RWPE1 (cell line): ENCODE measurements around the gene CLEC11A.

ENCODE experiments used
- CTCF ChIA-PET: fragments of 350-600 bp; sonication (Branson Sonifier 250); formaldehyde crosslinking; extraction: SDS; loops from one replicate; lab custom pipeline; 2021; lab: Yijun Ruan, JAX
- POLR2A ChIA-PET: fragments of 400-600 bp; formaldehyde crosslinking; extraction: SDS; loops from one replicate; lab custom pipeline; 2020; ENCODE audit warnings: antibody characterized with exemption; ENCODE audit not compliant: low non-redundant PET; lab: Yijun Ruan, JAX
- DNase-seq: peaks from one replicate; pipeline ENCODE4 v3.0.0; 2012; ENCODE audit warnings: low spot score
- H3K27ac ChIP-seq: fragments of 450-650 bp; 2 replicates; pipeline ENCODE4 v1.5.1; 2017
- TF ChIP-seq, protein P1 (sequence below): fragments of 450-650 bp; conservative IDR thresholded peaks from 2 replicates; pipeline ENCODE4 v1.5.1; 2017; ENCODE audit warnings: low read depth, mild to moderate bottlenecking

The CLEC11A gene

DNA sequence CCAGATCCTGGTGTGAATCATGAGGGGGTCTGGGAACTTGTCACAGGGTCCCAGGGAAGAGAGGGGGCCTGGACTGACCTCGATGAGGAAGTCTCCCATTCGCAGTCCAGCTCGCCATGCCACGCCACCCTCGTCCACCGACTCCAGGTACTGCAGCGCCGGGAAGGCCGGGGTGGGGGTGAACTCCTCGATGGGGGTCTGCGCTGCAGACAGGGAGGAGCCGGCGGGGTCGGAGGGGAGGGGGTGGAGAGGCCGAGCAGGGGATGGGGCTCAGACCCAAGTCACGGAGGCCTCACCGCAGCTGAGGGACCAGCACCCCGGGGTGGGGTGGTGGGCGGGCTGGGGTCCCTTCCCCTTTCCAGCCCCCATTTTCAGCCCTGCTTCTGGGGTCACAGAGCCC lies 34.4 kb upstream of the CLEC11A start:
- POLR2A ChIA-PET: no interaction called here
- CTCF ChIA-PET: interaction anchor here (0.6 kb wide), 2 partner anchors 19 to 152 kb away, joined by 3 to 4 read pairs; no protein-coding TSS in a partner anchor
- H3K27ac ChIP-seq: no peak overlapping the region
- DNase-seq: no peak
- TF ChIP-seq, protein P1, sequence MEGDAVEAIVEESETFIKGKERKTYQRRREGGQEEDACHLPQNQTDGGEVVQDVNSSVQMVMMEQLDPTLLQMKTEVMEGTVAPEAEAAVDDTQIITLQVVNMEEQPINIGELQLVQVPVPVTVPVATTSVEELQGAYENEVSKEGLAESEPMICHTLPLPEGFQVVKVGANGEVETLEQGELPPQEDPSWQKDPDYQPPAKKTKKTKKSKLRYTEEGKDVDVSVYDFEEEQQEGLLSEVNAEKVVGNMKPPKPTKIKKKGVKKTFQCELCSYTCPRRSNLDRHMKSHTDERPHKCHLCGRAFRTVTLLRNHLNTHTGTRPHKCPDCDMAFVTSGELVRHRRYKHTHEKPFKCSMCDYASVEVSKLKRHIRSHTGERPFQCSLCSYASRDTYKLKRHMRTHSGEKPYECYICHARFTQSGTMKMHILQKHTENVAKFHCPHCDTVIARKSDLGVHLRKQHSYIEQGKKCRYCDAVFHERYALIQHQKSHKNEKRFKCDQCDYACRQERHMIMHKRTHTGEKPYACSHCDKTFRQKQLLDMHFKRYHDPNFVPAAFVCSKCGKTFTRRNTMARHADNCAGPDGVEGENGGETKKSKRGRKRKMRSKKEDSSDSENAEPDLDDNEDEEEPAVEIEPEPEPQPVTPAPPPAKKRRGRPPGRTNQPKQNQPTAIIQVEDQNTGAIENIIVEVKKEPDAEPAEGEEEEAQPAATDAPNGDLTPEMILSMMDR: no peak

DNA sequence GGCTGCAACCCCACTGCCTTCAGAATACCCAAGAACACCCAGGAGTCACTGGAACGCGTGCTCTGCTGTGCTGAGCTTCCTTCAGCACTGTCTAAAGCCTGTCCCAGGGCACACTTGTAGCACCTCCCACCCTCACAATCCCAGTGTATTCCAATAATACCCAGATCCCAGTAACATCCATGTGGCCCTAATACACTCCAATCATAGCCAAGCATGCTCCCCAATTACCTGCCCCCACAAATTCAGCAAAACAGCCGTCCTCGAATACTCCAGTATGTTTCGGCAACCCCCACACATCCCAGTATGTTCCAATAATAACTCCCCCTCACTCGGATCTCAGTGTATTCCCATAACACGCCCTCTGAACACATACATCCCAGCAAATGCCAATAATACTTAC lies 32.7 kb upstream of the CLEC11A start:
- CTCF ChIA-PET: no interaction called here
- TF ChIP-seq, protein P1: no peak
- DNase-seq: no peak
- H3K27ac ChIP-seq: no peak overlapping the region
- POLR2A ChIA-PET: no interaction called here

DNA sequence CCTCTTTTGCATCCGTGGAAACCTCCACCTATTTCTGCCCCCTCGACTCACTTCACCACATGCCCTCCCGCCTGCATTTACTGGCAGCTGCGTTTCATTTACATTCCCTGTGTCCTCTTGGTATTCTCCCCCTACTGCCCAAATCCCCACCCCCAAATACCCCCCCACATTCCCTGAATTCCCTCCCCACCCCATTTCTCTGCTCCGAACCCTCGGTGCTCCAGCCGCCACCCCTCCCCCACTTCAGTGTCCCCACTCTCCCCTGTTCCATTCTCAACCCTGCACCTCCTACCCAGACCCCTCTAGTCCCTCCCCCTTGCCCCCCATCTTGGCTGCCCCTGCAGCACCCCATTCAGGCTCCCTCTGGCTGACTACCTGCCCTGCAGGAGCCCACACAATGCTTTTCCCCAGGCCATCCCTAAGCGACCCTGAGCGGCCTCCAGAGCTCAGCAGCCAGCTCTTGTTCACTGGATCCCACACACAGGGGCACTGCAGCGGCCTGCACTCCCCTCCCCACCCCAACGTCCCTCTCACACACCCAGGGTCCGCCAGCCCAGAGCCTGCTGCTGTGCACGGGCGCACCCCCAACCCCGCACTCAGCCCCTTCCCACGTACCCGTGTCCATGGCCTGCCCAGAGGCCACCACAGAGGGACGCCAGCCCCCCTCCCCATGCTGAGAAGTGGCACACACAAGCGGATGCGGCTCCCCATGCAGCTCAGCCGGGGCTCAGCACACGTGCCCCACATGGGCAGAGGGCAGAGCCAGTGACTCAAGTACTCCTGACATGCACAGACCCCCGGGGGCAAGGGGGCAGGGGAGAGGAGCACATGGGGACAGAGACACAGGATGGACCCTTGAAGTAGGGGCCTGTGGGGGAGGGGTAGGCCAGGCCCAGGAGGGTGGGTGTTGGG lies 29.8 kb upstream of the CLEC11A start:
- TF ChIP-seq, protein P1: no peak
- ChIA-PET CTCF (interaction anchor here (0.6 kb wide), 1 partner anchor 30 kb away, joined by 4 read pairs; no protein-coding TSS in a partner anchor), POLR2A (no interaction called here)
- H3K27ac ChIP-seq: no peak overlapping the region
- no peak for DNase-seq

DNA sequence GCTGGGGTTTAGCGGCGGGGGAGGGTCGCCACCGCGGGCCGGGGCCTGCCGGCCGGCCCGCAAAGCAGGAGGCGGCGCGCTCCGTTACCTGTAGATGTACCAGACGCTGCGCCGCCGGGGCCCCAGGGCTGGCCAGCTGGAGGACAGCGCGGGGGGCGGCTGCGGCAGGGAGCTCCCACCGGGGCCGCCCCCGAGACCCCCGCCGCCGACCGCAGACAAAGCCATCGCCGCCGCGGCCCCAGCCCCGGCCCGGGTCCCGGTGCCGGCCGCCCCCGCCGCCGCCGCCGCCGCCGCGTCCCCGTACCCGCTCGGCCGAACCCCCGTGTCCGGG lies 28.4 kb upstream of the CLEC11A start:
- H3K27ac ChIP-seq: no peak overlapping the region
- no peak for DNase-seq
- POLR2A ChIA-PET: no interaction called here
- TF ChIP-seq, protein P1: no peak
- CTCF ChIA-PET: no interaction called here

DNA sequence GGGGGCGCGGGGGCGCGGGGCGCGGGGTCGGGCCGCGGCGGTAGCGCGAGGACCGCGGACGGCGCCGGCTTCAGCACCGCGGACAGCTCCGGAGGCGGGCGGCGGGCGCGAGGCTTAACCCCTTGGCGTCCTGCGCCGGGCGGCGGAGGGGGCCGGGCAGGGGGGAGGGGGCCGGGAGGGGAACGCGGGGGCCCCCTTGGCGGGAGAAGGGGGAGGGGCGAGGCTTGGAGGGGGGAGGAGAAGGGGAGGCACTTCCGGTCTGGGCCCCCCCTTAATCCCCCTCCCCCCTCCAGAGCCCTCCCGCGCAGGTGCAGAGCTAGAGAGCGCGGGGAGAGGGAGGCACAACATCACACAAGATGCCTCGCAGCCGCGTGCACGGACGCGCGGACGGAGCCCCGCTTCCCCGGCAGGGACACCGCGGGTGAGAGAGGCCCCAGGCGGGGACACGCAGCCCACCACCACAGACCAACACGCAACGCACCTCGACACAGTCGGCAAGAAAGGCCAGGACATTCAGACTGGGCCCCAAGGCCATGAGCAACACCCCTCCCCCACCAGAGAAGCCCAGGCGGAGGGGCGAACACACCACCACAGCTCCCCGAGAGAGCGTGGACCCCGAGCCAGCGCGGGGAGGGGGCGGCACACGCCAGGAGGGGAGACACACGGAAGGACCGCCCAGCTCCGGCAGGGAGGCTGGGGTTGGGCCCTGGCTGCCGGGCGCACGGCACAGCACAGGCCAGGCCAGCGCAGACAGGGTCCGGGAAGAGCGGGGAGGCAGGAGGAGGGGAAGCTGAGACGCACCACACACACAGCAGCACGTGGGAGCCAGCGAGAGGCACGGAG lies 27.7 kb upstream of the CLEC11A start:
- ChIA-PET POLR2A (no interaction called here), CTCF (interaction anchor here (0.7 kb wide), 1 partner anchor 100 kb away, joined by 3 read pairs; no protein-coding TSS in a partner anchor)
- H3K27ac ChIP-seq: no peak overlapping the region
- TF ChIP-seq, protein P1: no peak
- peak; percentile 28 for DNase-seq

DNA sequence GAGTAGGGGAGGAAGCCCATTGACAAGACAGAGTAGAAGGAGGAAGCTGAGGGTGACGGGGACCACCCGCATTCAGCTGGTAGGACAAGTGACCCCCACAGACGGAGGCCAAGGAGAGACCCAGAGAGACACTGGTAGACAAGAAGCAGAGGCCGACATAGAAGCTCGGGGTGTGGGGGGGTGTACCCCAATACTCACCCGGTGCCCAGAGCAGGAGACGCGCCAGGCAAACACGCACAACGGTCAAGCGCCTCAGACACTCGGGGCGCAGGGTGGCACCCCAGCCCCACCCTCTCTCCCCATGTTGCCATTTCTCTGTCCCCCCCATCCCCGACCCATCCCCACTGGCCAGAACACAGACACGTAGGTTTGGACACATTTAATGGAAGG lies 27.1 kb upstream of the CLEC11A start:
- POLR2A ChIA-PET: no interaction called here
- TF ChIP-seq, protein P1: no peak
- H3K27ac ChIP-seq: no peak overlapping the region
- DNase-seq: no peak
- CTCF ChIA-PET: interaction anchor here (0.7 kb wide), 1 partner anchor 99 kb away, joined by 3 read pairs; no protein-coding TSS in a partner anchor
